Hindlimb muscle (tissue), 1 donor: ENCODE data around the gene ADCK1. TPM values are rescaled to one million over a fixed set of nuclear protein-coding genes. Genes with fewer than 3 reads are reported as not detected.
A peak's percentile ranks its signal among the peaks of the same experiment; 100 is the strongest.
"Not testable (repeated sequence)": the region's sequence is repeated elsewhere in the genome, so short reads cannot be mapped to it uniquely, and the experiment has no call there.

Source experiments
- DNase-seq: peaks from one replicate; pipeline ENCODE4 v3.0.0-alpha.2; 2013
- polyA plus RNA-seq: library from polyadenylated mRNA; unstranded; fragments of 120-200 nt; gene quantifications from one replicate; pipeline ENCODE4 v1.2.1, GENCODE V29; 2013; ENCODE audit not compliant: insufficient read length

Gene ADCK1
- 8.4 TPM for polyA plus RNA-seq

- peak; percentile 80 for DNase-seq
These were observed at the start of gene ADCK1 for GRCh38 chr14:77799863-77800730. Gene ADCK1 (plus strand): TSS chr14:77800109. CDS start chr14:77818979, 18,870 bp downstream.

GRCh38 chr14:77752266-77752665 is 47.6 kb upstream of the ADCK1 start:
- DNase-seq = no peak

DNA sequence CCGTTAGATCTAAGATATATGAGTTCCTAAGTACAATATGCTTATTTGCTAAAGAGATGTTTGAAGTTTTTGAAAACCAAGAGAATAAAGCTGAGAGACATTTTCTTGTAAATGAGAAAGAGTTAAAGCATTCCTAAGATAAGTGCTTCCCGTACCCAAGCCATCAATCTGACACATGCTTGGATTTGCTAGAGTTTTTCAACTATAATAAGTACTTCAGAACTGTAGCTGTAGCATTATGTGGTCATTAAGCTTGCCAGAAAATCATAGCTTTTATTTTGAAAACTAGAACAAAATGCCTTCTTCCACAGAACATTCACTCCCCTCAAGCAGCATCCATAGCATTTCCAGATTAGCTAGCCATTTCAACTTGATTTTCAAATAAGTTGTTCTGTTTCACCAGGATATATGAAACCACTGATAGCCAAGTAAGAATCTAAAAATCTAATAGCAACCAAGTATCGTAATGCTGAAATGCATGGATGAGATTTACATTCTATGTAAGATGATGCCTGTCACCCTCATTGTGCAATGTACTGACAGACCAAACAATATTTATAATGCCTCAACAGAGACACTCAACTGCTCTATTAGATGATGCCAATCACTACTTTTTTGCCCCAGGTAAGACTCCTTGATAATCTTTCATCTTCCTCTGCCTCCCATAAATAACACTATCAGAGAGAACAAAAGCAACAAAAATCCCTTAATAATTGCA is 47.0 kb upstream of the ADCK1 start:
- no peak for DNase-seq

GRCh38 chr14:77760381-77761204 is 39.3 kb upstream of the ADCK1 start, which contains the start of gene SNW1:
Gene SNW1 (minus strand): TSS chr14:77761156. CDS start chr14:77761127, 29 bp downstream.
- peak; percentile 97 for DNase-seq

- DNase-seq = no peak
These were observed 38.5 kb upstream of the ADCK1 start for GRCh38 chr14:77761205-77761931.

DNA sequence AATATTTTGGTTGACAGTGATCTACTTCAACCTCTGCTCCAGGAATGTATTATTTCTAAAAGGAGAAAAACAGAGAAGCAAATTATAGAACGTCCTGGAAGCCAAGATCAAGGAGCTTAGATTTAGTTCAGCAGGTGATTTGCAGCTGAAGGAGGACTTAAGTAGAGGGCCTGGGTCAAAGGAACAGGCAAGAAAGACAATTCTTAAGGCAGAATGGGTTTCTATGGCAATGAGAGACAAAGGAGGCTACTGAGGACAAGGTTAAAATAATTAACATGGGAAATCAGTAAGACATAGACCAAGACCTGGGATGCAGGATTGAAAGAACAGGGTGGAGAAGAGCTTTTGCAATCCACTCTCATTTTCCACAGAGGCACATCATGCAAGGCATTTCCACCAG is 36.6 kb upstream of the ADCK1 start:
- DNase-seq = no peak

DNA sequence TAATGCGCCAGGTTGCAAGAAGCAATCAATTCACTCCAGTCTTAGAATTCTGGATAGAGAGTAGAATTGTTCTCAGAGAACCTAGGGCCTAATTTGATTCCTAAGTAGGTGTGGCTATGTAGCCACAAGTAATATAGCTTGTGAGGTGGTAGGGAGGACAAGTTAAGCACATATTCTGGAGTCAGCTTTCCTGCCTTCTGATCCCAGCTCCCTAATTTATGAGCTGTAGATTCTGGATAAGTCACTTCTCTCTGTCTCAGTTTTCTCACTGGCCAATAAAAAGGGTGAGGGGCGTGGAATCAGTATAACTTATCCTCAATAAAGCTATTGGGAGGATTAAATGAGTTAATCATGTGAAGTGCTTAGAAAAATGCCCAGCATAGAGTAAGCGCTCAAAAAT is 35.9 kb upstream of the ADCK1 start:
- DNase-seq = no peak

DNA sequence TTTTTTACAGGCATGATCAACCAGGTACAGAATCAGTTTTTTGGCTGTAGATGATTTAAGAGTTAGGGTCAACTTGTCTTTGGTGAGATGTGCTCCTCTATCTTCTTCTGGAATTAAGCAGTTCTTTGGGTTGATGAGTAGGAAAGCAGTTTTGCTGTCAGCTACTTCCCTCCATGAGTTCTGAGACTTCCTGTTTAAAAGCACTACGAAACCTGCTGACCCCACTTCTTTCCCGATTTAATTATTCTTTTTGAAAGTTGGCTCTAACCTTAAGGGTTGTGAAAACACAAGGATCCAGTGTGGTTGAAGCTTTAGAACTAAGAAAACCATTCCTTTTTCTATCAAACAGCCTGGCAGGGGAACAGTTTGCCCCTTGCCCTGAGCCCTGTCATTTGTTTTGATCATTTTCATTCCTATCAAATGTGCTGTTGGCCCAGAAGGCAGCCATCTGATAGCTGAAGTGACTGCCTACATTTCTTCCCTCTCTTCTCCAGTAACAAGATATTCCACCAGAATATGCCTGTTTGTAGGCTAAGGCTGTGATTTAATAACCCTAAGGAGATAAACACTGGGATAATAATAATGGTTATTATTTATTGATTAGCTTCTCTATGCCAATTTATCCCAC is 31.4 kb upstream of the ADCK1 start:
- DNase-seq = not testable (repeated sequence)

GRCh38 chr14:77773966-77774365 is 25.9 kb upstream of the ADCK1 start:
- DNase-seq = not testable (repeated sequence)

- no peak for DNase-seq
These were observed 17.7 kb upstream of the ADCK1 start for GRCh38 chr14:77782202-77782601.

DNA sequence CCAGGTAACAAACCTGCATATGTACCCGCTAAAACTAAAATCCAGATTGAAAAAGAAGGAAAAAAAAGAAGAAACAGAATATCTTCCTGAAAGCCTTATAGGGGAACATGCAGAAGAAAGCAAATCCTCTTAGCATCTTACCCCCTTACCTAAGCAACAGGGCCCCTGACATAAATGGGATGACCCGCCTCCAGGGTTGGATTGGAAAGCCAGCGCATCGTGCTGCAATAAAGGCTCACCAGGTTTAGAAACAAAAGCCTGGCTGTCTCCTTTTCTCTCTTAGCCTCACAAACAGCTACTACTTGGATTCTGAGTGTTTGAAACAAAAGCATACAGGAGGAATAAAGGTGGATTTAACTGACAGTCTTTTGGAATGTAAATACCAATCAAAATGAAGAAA is 13.8 kb upstream of the ADCK1 start:
- DNase-seq = no peak

DNA sequence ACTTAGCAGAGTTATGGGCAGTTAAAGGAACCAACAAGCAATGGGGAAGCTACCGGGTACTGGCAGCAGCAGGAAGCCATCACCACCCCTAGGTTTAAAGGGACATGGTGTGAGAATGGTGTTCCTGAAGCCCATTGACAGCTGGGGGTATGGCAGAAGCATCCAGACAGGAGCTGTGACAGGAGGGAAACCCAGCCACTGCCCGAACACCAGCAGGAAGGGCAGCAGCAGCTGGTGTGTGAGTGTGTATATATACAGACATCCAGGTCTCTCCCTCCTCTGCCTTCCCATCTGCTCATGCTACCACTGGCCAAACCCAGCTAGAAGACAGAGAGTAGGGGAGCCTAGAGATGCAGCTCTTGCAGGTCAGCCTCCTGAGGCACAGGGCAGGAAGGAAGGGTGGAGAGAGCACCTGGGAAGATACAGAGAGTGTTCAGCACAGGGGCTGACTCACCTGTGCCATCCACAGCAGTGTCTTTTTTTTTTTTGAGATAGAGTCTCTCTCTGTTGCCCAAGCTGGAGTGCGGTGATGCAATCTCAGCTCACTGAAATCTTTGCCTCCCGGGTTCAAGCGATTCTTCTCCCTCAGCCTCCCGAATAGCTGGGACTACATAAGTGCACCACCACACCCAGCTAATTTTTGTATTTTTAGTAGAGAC is 9.2 kb upstream of the ADCK1 start:
- DNase-seq = no peak

DNA sequence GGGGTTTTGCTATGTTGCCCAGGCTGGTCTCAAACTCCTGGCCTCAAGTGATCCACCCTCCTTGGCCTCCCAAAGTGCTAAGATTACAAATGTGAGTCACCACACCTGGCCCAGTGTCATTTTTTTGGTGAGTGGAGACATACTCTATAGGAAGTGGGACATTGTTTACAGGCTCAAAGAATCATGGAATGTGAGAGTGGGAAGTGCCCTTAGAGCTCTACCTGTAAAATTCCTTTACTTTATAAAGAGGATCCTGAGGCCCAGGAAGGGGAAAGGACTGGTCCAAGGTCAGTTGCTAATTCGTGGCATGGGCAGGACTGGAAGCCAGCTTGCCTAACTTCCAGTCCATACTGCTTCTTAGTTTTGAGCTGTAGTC is 8.7 kb upstream of the ADCK1 start:
- no peak for DNase-seq

DNA sequence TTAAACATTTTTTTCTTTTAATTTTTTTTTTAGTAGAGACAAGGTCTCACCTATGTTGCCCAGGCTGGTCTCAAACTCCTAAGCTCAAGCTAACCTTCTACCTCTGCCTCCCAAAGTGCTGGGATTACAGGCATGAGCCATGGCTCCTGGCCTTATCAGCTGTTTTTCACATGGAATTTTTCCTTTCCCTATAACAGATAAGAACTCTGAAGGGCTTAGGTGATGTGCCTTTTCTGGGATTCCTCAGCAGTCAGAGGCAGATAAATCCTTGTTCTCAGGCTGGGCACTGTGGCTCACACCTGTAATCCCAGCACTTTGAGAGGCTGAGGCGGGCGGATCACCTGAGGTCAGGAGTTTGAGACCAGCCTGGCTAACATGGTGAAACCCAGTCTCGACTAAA is 6.7 kb upstream of the ADCK1 start:
- not testable (repeated sequence) for DNase-seq

DNA sequence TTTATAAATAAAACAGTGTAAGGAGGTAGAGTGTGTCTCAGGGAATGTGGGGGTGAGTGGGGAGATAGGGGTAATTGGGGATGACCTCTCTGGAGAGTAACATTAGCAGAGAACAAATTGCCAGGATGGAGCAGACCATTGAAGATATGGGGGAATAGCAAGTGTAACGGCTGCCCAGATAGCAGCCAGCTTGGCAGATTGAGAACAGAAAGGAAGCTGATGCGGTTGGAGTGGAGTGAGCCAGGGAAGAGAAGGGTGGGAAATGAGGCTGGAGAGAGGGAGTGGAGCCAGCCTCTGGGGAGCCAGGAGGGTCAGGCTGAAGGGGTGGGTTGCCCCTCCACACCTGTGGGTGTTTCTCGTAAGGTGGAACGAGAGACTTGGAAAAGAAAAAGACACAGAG is 5.6 kb upstream of the ADCK1 start:
- no peak for DNase-seq

DNA sequence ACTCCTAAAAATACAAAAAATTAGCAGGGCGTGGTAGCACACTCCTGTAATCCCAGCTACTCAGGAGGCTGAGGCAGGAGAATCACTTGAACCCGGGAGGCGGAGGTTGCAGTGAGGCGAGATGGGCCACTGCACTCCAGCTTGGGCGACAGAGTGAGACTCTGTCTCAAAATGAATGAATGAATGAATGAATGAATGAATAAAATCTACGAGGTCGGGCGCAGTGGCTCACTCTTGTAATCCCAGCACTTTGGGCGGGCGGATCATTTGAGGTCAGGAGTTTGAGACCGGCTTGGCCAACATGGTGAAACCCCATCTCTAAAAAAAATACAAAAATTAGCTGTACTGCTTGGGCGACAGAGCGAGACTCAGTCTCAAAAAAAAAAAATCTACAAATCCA is 453 bp upstream of the ADCK1 start:
- DNase-seq = not testable (repeated sequence)

DNA sequence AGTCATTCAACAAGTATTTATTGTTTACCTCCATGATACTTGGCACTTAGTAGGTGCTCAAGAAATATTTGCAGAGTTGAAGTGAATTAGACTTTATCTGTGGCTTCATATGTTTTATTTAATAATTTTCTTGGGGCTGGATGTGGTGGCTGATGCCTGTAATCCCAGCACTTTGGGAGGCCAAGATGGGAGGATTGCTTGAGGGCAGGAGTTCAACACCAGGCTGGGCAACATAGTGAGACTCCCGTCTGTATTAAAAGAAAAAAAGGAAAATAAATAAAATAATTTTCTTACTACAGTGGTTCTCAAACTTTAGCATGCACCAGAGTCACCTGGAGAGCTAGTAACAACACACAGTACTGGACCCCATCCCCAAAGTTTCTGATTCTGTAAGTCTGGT is 905 bp downstream of the ADCK1 start:
- no peak for DNase-seq

- DNase-seq = no peak
These were observed 4.7 kb downstream of the ADCK1 start for GRCh38 chr14:77804592-77804991.

GRCh38 chr14:77805706-77806105 is 5.8 kb downstream of the ADCK1 start:
- no peak for DNase-seq

- no peak for DNase-seq
These were observed 8.3 kb downstream of the ADCK1 start for GRCh38 chr14:77808250-77808649.

DNA sequence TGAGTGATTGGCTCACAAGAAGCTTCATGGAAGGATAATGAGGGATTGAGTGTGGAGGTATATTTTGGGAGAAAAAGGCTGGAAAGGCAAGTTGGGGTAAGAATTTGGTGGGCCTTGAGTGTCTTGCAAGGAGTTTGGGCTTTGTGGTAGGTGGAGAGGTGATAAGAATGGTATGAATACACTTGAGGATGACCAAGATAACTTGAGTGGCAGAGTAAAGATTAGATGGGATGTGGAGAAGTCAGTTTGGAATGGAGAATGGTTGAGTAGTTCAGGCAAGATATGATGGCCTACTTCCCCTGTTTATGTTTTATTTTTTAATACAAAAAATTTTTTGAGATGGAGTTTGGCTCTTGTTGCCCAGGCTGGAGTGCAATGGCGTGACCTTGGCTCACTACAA is 9.1 kb downstream of the ADCK1 start:
- no peak for DNase-seq
